SW 1271 (cell line): ENCODE measurements around the gene MVD.

Source experiments
- DNase-seq, 2 experiments: peaks; one replicate each; lab custom pipeline; 2025; lab: John Stamatoyannopoulos, UW

MVD gene

GRCh38 chr16:88640498-88641247 is 22.2 kb downstream of the MVD start:
- DNase-seq: no peak

DNA sequence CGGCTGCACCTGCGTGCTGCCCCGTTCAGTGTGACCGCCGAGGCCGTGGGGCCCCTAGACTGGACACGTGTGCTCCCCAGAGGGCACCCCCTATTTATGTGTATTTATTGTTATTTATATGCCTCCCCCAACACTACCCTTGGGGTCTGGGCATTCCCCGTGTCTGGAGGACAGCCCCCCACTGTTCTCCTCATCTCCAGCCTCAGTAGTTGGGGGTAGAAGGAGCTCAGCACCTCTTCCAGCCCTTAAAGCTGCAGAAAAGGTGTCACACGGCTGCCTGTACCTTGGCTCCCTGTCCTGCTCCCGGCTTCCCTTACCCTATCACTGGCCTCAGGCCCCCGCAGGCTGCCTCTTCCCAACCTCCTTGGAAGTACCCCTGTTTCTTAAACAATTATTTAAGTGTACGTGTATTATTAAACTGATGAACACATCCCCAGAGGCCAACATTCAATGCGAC is 22.8 kb downstream of the MVD start:
- DNase-seq: no peak

DNA sequence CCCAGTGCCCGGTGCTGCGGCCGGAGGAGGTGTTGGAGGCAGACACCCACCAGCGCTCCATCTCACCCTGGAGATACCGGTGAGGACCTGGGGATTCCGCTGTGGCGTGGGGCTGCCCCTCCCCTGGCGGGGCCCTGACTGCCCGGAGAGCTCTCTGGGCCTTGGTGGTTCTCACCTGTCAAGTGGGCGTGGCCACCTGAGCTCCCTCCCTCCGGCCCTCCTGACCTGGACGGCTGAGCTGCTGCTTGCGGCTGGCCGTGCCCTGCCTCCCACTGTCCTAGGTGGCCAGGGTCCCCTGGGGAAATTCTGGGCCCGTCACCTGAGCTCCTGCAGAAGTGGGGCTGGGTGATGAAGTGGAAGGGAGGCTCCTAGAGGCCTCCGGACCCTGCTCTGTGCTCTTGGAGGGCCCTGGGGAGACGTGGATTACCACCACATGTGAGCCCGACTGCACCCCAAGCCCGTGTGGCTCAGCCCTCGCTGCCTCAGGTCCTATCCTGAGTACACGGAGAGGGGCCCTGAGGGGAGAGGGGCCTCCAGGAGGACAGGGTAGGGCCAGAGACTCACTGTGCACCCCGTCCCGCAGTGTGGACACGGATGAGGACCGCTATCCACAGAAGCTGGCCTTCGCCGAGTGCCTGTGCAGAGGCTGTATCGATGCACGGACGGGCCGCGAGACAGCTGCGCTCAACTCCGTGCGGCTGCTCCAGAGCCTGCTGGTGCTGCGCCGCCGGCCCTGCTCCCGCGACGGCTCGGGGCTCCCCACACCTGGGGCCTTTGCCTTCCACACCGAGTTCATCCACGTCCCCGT is 23.5 kb downstream of the MVD start:
- DNase-seq: no peak

DNA sequence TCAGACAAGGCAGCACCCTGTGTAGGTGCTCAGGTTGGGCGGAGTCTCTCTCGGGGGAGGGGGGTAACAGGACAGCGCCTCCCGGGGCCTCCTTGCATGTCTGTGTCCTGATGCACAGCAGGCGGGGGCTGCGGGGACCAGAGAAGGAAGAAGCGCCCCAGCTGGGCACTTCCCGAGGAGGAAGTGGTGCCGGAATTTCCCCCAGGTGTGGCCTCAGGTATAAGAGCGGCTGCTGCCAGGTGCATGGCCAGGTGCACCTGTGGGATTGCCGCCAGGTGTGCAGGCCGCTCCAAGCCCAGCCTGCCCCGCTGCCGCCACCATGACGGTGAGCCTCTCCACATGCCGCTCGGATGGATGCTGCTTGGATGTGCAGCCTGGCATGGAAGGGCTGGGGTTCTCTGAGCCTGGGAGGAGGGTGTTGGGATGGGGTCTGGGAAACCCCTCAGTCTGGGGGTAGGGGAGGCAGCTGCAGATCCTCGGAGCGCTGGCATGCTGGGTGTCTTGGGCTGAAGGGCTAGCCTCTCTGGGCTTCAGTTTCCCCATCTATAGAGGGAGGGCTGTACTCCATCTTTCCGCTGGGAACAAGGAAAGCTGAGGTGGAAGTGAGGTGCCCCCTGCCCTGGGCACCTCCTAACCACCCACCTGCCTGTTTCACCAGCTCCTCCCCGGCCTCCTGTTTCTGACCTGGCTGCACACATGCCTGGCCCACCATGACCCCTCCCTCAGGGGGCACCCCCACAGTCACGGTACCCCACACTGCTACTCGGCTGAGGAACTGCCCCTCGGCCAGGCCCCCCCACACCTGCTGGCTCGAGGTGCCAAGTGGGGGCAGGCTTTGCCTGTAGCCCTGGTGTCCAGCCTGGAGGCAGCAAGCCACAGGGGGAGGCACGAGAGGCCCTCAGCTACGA is 24.3 kb downstream of the MVD start, which contains the start of gene IL17C:
TSS of gene IL17C (plus strand) at position 250 of the 908 bp plus-strand sequence. CDS start at position 320, 70 bp downstream.
- no peak for DNase-seq

GRCh38 chr16:88636488-88637265 is 26.2 kb downstream of the MVD start:
- no peak for DNase-seq

DNA sequence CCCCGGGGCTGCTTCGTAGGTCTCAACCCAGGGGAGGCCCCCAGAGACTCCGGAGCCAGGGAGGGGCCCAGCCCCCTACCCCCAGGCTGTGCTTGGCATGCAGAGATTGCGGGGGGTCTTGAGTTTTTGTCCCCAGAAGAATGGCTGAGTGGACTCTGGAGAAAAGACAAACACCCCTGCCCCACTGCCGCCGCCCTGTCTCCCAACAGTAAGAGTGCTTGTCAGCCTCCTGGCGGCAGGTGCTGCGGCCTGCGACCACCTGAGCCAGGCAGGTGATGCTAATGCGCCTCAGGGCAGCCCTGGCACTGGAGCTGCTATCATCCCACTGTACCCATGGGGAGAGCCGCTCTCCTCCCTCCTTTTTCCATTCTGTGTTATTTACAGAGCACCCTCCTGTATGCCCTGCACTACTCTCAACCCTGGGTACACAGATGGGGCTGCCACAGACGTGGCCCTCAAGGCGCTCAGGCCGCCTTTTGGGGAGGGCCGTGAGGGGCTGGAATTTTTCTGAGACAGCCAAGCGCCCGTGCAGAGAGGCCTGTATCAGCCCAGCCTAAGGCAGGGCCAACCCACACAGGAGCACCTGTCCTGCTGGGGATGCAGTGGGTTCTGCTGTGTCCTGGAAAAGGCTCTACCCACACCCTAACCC is 27.1 kb downstream of the MVD start:
- DNase-seq: no peak

DNA sequence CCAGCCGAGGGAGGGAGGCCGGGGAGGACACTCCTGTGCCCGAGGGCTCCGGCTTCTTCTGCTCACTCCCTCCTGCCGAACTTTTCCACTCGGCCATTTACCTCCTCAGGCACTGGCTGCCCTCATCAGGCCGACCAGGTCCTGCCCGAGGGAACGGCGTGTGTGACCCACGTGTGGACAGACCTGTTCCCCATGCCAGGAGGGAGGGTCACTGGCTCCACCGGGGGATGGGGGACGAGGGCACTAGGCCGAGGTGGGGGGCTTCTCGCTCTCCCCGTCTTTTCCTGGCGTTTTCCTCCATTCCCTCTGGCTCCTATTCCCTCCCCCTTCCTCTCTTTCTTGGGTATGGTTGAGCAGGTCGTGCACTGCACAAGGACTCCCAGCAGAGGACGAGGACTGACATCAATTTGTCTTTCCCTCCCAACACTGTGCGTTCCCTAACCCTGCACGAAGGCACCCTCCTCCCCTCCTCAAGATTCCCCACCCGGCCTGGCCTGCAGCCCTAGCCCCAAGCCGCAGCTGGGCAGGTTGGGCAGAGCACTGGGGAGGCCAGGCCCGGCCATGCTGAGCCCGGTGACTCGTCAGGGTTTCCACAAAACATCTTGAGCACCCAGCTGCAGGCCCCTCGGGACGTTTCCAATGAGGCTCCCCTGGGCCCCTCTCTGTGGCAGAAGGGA is 27.8 kb downstream of the MVD start:
- DNase-seq: no peak

- no peak for DNase-seq
Measured at GRCh38 chr16:88634141-88634993, 28.5 kb downstream of the MVD start.

- peak in 1 of 2 experiments; percentile 29 for DNase-seq
Measured at GRCh38 chr16:88633684-88634140, 29.2 kb downstream of the MVD start.

- no peak for DNase-seq
Measured at GRCh38 chr16:88632587-88632930, 30.3 kb downstream of the MVD start.

- no peak for DNase-seq
Measured at GRCh38 chr16:88631920-88632586, 30.8 kb downstream of the MVD start.

GRCh38 chr16:88631384-88631783 is 31.5 kb downstream of the MVD start:
- no peak for DNase-seq

- DNase-seq: no peak
Measured at GRCh38 chr16:88630941-88631340, 31.9 kb downstream of the MVD start.

GRCh38 chr16:88630433-88630832 is 32.5 kb downstream of the MVD start:
- no peak for DNase-seq

- DNase-seq: no peak
Measured at GRCh38 chr16:88629835-88630234, 33.1 kb downstream of the MVD start.

- DNase-seq: no peak
Measured at GRCh38 chr16:88628512-88628974, 34.3 kb downstream of the MVD start.

- DNase-seq: no peak
Measured at GRCh38 chr16:88627531-88628411, 35.1 kb downstream of the MVD start.

DNA sequence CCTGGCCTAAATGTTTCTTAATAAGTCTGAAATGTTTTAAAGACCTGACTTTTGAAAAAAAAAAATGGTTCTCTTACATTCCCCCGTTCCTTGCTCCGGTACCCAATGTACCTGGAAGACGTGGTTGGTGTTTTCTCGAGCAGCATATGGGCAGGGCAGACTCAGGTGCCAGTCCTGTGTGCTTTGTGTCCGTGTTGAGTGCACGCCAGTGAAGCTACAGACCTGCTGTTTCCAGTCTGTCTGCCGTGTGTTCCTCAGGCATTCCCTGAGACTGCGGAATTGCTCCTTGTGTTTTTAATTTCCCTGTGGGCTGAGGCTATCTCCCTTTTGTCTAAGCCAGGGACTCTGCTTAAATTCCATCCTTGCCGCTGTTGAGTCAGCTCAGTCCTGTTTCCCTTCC is 36.2 kb downstream of the MVD start:
- no peak for DNase-seq
